Measurements from ENCODE around the gene TOR3A. TPM values are rescaled to one million over a fixed set of nuclear protein-coding genes. Genes with fewer than 3 reads are reported as not detected.

TOR3A gene
- total and polyA plus RNA-seq, 2 donors (not counting 1 experiment from before 2014, with no cell fraction given), result 24.0 to 62.1 TPM

DNA sequence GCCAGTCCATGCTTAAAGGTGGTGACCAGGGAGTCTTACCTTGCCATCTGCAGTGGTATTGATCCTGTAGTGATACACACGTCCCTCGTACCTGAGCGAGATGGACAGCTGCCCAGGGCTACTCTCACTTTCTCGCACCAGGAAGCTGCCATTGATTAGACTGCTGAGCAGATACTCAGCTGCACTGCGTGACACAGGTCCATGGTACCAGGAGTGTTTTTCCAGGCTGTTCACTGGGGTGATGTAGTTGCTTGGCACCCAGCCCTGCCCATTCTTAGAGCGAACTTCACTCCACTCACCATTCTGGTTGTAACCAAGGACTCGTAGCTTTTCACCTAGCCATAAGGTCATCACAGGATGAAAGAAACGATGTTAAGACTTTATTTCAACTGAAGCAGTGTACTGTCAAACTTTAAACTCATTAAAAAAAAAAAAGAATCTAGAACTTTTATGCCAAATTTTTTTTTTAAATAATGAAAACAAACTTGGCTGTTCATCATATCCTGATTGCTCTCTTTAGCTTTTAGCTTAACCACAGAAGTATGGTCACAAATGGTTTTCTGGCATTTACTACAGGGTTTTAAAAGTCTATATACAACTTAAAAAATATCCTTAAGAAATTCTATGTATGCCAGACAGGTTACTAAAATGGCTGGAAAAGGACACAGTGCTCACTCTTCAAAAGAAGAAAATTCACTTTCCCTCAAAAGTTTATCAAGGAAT lies 44.6 kb downstream of the TOR3A start:
- peak in 1 of 2 donors; percentile 79 for DNase-seq (ENCODE audit: low read depth in 2 of 2)
- peaks cover 10% of the 10 kb centered on the region for H3K36me3 ChIP-seq (ENCODE audit: control insufficient read depth, insufficient read depth, low read length)
- H4K20me1 ChIP-seq (ENCODE audit: control insufficient read depth, extremely low read depth, insufficient read depth, low read length), result no peaks in the 10 kb centered on the region
- peak overlapping the region; percentile 18 for H3K4me2 ChIP-seq (ENCODE audit: extremely low read depth, insufficient read depth, low read length)
- H3K79me2 ChIP-seq (ENCODE audit: control insufficient read depth, insufficient read depth, low read length), result peaks cover 70% of the 10 kb centered on the region
- no peak overlapping the region for H2AFZ ChIP-seq (ENCODE audit: low read length)
- no peak for TF ChIP-seq EZH2 (IDR thresholded peaks at IDR 0.05; ENCODE audit: low read length, missing control alignments)
- TF ChIP-seq CTCF (conservative IDR thresholded peaks at IDR 0.05 in 1 of 2, IDR thresholded peaks at IDR 0.05 in 1 of 2; ENCODE audit: low read depth in 1 of 2, low read length in 2 of 2), result no peak
- H3K27me3 ChIP-seq (ENCODE audit: control insufficient read depth, insufficient read depth, low read length), result no peaks in the 10 kb centered on the region
- peaks cover 9% of the 10 kb centered on the region for H3K4me1 ChIP-seq (ENCODE audit: control insufficient read depth, extremely low read depth, insufficient read depth, low read length)
- H3K9me3 ChIP-seq (ENCODE audit: control insufficient read depth, insufficient read depth, low read depth, low read length), result no peaks in the 10 kb centered on the region
- no peak overlapping the region for H3K4me3 ChIP-seq (replicated peaks in 1 of 4; ENCODE audit: control extremely low read depth in 1 of 4, insufficient read depth in 1 of 4, low read depth in 3 of 4, low read length in 4 of 4)
- H3K9ac ChIP-seq (ENCODE audit: insufficient read depth, low read length), result no peak overlapping the region
- H3K27ac ChIP-seq (ENCODE audit: insufficient read depth, low read length), result no peak overlapping the region

GRCh38 chr1:179127163-179127895 lies 45.5 kb downstream of the TOR3A start:
- no peaks in the 10 kb centered on the region for H4K20me1 ChIP-seq (ENCODE audit: control insufficient read depth, extremely low read depth, insufficient read depth, low read length)
- no peak overlapping the region for H3K9ac ChIP-seq (ENCODE audit: insufficient read depth, low read length)
- H3K4me3 ChIP-seq (replicated peaks in 1 of 4; ENCODE audit: control extremely low read depth in 1 of 4, insufficient read depth in 1 of 4, low read depth in 3 of 4, low read length in 4 of 4), result no peak overlapping the region
- no peaks in the 10 kb centered on the region for H3K27me3 ChIP-seq (ENCODE audit: control insufficient read depth, insufficient read depth, low read length)
- TF ChIP-seq CTCF (conservative IDR thresholded peaks at IDR 0.05 in 1 of 2, IDR thresholded peaks at IDR 0.05 in 1 of 2; ENCODE audit: low read depth in 1 of 2, low read length in 2 of 2), result no peak
- no peak for TF ChIP-seq EZH2 (IDR thresholded peaks at IDR 0.05; ENCODE audit: low read length, missing control alignments)
- peaks cover 8% of the 10 kb centered on the region for H3K36me3 ChIP-seq (ENCODE audit: control insufficient read depth, insufficient read depth, low read length)
- peaks cover 74% of the 10 kb centered on the region for H3K79me2 ChIP-seq (ENCODE audit: control insufficient read depth, insufficient read depth, low read length)
- no peak overlapping the region for H2AFZ ChIP-seq (ENCODE audit: low read length)
- H3K4me1 ChIP-seq (ENCODE audit: control insufficient read depth, extremely low read depth, insufficient read depth, low read length), result peaks cover 9% of the 10 kb centered on the region
- no peaks in the 10 kb centered on the region for H3K9me3 ChIP-seq (ENCODE audit: control insufficient read depth, insufficient read depth, low read depth, low read length)
- DNase-seq (ENCODE audit: low read depth in 2 of 2), result peak; percentile 39 to 79
- peak overlapping the region; percentile 52 for H3K4me2 ChIP-seq (ENCODE audit: extremely low read depth, insufficient read depth, low read length)
- peak overlapping the region; percentile 46 for H3K27ac ChIP-seq (ENCODE audit: insufficient read depth, low read length)

DNA sequence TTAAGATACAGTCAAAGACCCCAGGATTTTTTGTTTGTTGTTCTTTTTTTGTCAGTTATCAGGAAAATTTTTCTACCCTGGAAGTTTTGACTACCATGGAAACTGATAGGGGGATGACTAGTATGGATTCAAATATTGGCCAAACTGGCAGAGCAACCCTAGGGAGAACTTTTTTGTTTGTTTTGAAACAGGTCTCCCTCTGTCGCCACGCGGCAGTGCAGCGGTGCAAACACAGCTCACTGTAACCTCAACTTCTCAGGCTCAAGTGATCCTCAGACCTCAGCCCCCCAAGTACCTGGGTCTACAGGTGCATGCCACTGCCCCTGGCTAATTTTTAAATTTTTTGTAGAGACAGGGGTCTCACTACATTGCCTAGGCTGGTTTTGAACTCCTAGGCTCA lies 46.6 kb downstream of the TOR3A start:
- TF ChIP-seq CTCF (conservative IDR thresholded peaks at IDR 0.05 in 1 of 2, IDR thresholded peaks at IDR 0.05 in 1 of 2; ENCODE audit: low read depth in 1 of 2, low read length in 2 of 2), result no peak
- no peak for TF ChIP-seq EZH2 (IDR thresholded peaks at IDR 0.05; ENCODE audit: low read length, missing control alignments)
- Histone ChIP-seq H3K9ac (ENCODE audit: insufficient read depth, low read length) (no peak overlapping the region), H3K9me3 (ENCODE audit: control insufficient read depth, insufficient read depth, low read depth, low read length) (no peaks in the 10 kb centered on the region), H2AFZ (ENCODE audit: low read length) (no peak overlapping the region), H3K4me3 (replicated peaks in 1 of 4; ENCODE audit: control extremely low read depth in 1 of 4, insufficient read depth in 1 of 4, low read depth in 3 of 4, low read length in 4 of 4) (no peak overlapping the region), H3K4me2 (ENCODE audit: extremely low read depth, insufficient read depth, low read length) (no peak overlapping the region), H3K4me1 (ENCODE audit: control insufficient read depth, extremely low read depth, insufficient read depth, low read length) (peaks cover 9% of the 10 kb centered on the region), H3K27me3 (ENCODE audit: control insufficient read depth, insufficient read depth, low read length) (no peaks in the 10 kb centered on the region), H3K79me2 (ENCODE audit: control insufficient read depth, insufficient read depth, low read length) (peaks cover 80% of the 10 kb centered on the region), H4K20me1 (ENCODE audit: control insufficient read depth, extremely low read depth, insufficient read depth, low read length) (no peaks in the 10 kb centered on the region), H3K27ac (ENCODE audit: insufficient read depth, low read length) (peak overlapping the region; percentile 63), H3K36me3 (ENCODE audit: control insufficient read depth, insufficient read depth, low read length) (peaks cover 8% of the 10 kb centered on the region)
- DNase-seq (ENCODE audit: low read depth in 2 of 2), result peak in 1 of 2 donors; percentile 31
